Measurements from ENCODE around the gene RTN1.

The RTN1 gene

DNA sequence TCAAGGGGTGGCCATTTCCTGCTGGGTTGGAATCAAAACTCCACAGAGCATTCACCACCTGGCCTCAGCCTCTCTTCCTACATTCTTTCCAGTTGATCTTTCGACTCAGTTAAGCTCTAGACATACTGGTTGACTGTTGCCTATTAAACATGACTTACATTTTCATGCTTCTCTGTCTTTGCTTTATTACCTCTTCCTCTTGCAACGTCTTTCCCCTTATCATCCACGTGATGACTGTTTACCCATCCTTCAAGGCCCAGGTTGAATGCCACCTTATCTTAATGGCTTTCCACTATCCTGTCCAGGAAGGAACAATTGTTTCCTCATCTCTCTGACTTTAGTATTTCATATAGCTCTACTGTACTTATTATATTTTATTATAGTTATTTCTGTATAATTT, 269.5 kb downstream of the RTN1 start:
- no peak for DNase-seq

DNA sequence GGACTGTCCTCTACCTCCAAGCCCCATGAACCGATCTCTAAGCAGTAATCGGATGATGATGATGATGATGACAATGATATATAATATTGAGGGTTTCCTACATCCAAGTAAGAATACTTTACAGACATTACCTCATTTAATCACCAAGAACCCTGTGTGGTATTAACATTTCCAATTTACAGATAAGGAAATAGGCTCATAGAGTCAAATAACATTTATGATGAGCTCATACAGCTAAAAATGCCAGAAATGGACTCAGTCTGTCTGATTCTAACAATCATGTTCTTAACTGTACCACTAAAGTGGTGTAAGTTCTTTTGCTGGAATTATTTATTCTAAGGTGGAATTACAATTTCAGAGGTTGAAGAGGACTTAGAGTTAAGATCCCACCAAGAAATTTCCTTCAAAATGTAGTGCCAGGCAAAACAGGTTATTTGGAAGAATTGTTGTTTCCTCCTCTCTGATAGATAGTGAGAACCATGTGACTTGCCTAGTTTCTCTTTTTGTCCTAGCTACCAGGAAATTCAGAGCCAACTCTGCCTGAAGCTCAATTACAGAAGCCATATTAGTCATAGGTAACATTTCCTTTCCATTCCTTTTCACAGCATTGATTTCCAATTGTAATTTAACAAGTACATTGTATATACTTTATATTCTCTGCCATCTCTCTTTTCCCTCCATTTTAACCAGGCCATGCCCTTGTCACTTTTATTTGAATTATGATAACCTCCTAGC, 270.2 kb downstream of the RTN1 start:
- DNase-seq = no peak

DNA sequence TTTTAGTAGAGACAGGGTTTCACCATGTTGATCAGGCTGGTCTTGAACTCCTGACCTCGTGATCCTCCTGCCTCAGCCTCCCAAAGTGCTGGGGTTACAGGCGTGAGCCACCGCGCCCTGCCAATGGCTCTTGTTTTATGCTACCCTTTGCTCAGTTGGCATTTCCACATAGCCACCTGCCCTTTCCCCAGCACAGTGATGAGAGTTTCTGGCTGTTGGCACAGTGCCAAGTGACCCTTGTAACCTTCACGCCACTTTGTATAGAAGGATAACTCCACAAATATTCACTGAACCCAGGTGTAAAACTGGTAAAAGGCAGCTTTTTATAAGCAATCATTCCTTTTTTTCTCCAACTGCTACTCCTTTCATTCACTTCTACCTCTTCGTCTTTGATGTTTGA, 275.5 kb downstream of the RTN1 start:
- DNase-seq = no peak

DNA sequence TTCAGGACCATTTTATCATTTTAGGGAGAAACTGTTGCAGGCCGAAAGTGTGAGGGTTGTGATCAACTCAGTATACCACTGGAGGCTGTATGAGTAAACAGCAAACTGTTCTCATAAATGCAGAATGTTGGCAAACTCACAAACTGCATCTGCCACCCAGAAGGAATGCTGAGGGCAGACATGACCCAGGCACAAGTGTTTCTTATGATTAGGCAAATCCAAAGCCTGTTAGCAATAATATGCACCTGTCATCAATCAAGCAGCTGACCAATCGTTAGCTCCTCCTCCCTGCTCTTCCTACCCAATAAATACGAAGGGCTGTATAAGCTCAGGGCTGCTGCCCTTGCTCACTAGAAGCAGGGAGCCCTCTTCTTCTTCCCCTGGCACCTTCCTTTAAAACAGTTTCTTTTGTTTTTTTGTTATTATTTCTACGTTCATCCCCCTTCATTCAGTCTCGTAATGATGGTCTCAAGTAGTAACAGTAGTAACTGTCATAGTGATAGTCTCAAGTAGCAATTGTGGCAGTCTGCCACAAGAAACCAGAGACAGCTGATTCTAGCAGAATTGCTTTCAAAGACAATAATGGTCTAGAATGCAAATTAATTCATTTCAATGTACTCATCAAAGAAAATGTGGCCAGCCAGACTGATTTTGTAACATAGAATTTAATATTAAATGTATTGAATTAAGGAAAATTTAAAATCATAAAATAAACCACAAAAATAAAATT, 278.8 kb downstream of the RTN1 start:
- DNase-seq = no peak

DNA sequence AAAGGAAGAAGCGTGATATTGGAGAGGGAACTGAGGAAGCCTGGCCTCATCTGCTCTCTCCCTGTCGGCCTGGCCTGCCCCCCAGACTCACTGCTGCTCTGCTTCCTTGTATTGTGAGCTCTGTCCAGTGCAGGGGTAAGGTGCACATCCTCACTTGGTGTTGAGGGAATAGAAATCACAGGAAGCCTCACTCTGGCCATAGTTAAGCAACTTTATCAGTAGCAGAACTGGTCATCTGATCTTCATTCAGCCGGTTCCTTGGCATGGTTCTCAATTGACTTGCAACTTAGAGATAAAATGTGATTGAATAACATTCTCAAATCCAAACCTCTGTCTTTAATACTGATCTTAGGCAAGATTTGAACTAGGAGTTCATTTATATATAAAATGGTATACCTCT, 282.5 kb downstream of the RTN1 start:
- DNase-seq = no peak

DNA sequence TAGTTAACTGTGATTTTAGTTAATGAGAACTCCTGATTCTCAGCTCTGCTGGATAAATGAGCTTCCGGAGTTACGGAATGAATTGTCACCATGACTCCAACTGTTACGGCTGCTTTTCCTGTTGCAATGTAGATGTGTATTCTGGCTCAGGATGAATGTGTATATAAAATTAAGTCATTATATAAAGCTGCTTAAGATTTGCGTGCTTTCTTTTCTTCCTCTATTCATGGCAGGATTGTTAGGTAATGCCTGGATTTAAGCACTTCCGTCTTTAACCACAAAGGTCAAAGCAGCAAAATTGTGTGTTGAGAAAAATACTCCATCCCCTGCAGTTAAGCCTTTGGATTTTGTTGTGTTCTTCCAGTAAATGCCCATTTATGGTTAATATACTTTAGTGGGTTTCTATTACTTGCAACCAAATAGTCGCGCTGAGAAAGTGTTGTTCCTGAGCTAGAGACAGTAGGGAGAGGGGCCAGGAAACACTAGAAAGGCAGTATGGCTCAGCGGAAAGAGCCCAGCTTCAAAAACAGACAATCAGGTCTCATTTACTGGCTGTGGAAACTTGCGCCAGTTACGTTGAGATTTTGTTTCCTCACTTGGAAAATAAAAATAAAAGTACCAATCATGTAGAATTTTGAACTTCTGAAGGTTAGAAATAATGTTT, 284.6 kb downstream of the RTN1 start:
- no peak for DNase-seq

DNA sequence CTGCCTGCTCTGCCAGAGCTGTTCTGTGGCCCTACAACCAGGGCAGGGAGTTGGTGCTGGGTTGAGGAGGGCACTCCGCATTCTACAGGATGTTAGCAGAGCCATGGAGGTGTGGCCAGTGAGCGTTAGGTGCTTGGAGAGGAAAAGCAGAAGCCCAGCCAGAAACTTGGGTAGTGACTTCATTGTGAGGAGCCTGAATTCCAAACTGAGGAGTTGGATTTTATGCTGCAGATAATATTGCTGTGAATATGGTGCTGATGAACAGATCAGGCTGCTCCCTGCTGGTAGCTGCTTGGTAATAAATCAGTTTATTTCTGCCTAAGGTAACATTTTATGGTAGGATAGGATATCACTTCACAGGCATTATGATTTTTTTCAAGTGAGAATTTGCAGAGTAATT, 286.8 kb downstream of the RTN1 start:
- DNase-seq = no peak

DNA sequence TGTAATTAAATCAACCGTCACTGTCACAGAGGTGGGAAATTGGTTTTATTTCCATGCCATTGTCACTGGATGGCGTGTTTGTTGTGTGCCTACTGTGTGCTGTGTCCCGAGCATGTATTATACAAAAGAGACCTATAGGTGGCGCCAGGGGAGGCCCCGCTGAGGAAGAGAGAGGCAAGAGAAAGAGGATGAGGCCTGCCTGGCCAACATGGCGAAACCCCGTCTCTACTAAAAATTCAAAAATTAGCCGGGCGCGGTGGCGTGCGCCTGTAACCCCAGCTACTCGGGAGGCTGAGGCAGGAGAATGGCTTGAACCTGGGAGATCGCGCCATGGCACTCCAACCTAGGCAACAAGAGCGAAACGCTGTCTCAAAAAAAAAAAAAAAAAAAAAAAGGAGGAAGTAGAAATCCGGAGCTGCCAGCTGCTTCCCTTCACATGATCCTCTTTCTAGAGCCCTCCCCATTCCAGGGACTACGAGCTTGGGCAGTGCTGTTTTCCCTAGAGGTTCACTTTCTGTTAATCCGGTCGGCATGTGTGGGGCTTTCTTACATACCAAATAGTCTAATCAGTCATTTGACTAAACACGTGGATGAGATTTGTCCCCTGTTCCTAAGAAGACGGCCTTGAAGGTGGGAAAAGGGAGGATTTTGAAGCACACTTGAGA, 287.6 kb downstream of the RTN1 start:
- DNase-seq = no peak

DNA sequence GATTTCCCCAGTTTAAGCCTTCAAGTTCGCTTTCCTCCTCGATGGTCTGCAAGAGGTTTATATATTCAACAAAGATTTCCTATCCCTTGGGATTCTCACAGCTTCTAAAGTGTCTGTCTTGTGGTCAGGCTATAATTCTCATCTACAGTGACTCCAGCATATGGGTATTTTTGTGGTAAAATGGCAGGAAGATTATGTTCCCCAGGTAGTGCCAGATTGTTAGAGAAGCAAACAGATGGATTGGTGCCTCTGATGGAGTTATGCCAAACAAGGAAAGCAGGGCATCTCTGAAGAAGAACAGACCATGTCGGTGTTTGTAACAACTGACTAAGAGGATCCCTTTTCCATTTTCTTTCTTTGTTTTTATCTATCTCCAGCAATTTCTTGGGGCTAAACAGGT, 288.4 kb downstream of the RTN1 start:
- DNase-seq = no peak

DNA sequence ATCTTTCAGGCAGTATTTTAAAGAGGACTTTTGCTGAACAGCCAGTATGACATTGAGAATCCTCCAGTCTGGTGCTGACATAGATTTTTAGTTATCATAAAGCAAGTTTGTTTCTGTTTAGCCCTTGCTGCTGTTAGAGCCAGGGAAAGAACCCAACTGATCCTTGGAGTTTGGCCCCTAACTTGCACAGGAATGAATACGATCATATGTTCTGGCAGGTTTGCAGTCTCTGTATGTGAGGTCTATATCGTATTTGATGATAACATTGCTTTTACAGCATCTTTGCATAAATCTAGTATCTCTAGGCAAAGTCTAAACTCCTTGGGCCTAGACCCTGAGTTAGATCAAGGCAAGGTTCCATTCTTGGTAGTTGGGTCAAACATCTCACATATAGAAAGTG, 289.7 kb downstream of the RTN1 start:
- no peak for DNase-seq

DNA sequence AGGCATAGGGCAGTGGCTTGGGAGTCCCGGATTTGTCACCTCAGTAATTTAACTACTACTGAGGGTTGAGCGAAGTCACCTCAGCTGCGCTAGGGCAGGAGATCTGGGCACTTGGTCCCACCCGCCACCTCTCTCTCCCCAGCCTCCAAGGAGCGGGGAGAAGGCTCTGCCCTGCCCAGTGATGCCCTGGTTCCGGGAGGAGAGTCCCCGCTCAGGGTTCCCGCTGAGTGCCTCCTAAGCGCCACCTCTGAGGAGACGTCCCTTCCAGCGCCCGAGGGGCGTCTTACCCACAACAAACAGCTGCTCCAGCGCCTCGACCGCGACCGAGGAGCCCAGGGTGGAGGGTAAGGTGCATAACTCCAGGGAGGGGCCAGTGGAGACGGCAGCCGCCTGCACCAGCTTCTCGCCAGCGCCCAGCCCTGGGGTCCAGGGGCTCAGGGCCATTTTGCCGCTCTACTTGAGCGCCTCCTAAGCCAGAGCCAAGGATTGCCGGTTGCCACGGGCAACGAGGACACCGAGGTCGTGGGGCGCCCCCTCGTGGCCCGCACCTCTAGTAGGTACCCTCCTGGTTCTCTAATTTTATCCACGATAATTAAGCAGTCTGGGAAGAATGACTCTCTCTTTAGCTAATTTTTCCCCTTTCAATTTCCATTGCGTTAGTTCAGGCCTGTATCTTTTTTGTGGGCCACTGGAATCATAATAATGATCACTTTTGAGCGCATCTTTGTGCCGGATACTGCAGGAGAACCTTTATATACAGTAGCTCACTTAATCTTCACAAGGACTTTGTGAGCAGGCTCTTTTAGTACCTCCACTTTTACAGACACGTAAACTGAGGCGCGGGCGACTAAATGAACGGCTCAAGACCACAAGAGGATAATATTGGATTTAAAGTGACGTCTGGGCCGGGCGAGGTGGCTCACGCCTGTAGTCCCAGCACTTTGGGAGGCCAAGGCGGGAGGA, 294.0 kb downstream of the RTN1 start, which contains the start of gene CCDC175:
Gene CCDC175 (minus strand): TSS at position 481 of the 963 bp plus-strand sequence. CDS start 37 bp downstream, at position 444.
- peak; percentile 70 for DNase-seq

DNA sequence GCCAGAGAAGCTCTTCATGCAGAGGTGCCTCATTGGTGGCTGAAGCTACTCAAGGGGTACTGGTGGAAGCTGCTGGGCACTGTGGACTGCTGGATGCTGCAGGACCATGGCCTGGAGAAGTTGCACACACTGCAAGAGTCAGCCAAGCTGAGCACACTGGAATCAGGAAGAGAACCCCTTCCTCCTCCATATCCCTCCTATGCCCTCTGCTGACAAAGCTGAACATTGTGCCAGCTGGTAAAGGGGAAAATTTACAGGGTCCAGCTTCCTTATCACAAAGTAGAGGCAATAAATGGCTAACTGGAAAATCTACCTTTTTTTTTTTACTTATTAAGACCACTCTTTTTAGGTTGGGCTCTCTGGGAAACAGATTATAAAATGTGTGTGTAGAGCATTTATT, 300.5 kb downstream of the RTN1 start:
- DNase-seq = no peak

DNA sequence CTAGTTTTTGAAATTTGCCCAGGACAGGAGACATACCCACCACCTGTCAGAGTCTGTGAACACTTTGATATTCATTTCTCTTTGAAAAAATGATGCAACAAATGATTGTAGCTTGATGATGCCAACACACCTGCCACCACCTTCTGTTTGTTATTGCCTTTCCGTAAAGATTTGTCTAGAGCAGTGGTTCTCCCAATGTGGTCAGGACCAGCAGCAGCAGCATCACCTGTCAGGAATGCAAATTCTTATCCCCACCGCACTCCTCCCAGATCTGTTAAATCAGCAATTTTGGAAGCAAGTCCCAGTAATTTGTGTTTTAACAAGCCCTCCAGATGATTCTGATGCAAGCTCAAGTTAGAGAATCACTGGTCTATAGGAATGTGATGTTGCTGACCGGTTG, 303.9 kb downstream of the RTN1 start:
- DNase-seq = no peak

DNA sequence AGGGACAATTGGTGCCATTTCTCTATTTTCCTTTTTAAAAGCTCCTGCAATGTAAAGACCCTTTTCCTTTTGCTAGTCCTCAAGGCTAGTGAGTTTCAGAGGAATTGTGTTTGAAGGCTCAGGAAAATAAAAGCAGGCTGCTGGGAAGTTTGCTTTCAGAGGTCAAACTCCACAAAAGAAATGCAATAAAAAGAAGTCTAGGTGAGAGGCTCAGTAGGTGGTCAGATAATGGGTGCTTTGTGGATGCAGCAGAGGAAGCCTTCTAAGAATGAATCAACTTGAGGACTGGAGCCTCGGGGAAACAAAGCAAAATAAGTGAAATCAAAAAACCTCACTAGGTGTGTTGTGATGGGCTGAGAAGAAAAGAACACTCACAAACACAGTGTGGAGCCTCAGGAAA, 304.3 kb downstream of the RTN1 start:
- no peak for DNase-seq

DNA sequence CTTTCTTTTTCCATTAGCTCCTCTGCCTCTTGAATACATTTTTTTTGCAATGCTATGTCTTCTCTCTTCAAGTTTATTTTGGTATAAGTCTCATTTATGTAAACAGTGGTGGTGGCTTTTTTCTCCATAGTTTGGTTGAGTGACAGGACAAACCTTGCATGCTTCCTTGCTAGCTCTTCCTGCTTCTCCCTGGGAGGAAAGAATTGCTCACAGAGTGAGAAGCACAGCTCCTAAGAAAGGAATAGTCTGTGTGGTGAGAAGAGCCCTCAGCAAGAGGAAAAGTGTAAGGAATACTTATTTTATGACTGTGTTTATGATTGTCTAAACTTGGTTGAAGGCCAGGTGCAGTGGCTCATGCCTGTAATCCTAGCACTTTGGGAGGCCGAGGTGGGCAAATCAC, 305.5 kb downstream of the RTN1 start:
- DNase-seq = no peak

DNA sequence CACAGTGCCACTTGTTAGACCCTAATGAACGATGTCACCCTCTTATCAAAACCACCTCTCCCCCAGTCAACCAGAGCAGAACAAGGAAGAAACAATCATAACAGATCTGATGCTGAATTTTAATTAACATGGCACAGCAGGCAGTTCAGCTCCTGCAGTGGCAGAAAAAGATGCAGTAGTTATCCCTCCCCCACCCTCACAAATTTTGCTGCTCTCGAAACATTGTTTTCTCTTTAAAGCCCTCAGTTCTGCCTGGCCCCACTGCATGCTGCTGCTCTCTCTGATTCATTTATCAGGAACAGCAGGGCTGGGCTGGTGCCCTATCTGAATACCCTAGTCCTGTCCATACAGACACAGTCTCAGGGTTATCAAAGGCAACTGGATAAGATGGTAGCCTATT, 306.2 kb downstream of the RTN1 start:
- DNase-seq = no peak

DNA sequence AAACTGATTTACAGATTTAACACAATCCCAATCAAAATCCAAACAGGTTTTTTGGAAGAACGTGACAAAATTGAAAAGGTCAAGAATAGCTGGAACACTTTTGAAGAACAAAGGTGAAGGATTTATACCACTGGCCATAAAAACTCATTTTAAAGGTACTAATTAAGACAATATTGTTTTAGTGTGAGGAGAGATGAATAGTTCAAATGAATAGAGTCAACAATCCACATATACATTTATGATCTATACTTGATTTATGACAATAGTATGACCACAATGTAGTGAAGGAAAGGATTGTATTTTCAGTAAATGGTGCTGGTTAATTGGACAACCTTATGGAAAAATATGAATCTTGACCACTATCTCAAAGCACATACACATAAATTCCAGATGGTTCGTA, 323.3 kb downstream of the RTN1 start:
- DNase-seq = no peak
